ENCODE results near the gene GOLGA6L10.
"Not testable (repeated sequence)": the region's sequence is repeated elsewhere in the genome, so short reads cannot be mapped to it uniquely, and the experiment has no call there.

The GOLGA6L10 gene

GRCh38 chr15:82338573-82338972, 10.7 kb downstream of the GOLGA6L10 start:
- not testable (repeated sequence) for DNase-seq

GRCh38 chr15:82338053-82338452, 11.2 kb downstream of the GOLGA6L10 start:
- DNase-seq: not testable (repeated sequence)

GRCh38 chr15:82337051-82337450, 12.2 kb downstream of the GOLGA6L10 start:
- DNase-seq: not testable (repeated sequence)

GRCh38 chr15:82336180-82336647, 13.1 kb downstream of the GOLGA6L10 start:
- not testable (repeated sequence) for DNase-seq

GRCh38 chr15:82335006-82335405, 14.3 kb downstream of the GOLGA6L10 start:
- not testable (repeated sequence) for DNase-seq

- not testable (repeated sequence) for DNase-seq
These were observed 14.7 kb downstream of the GOLGA6L10 start for GRCh38 chr15:82334554-82334932.

GRCh38 chr15:82333603-82334553, 15.4 kb downstream of the GOLGA6L10 start:
- DNase-seq: not testable (repeated sequence)

GRCh38 chr15:82332711-82333602, 16.3 kb downstream of the GOLGA6L10 start:
- not testable (repeated sequence) for DNase-seq

- not testable (repeated sequence) for DNase-seq
These were observed 17.5 kb downstream of the GOLGA6L10 start for GRCh38 chr15:82331576-82332304.

GRCh38 chr15:82330921-82331320, 18.4 kb downstream of the GOLGA6L10 start:
- not testable (repeated sequence) for DNase-seq

GRCh38 chr15:82329039-82329438, 20.2 kb downstream of the GOLGA6L10 start:
- not testable (repeated sequence) for DNase-seq

- DNase-seq: not testable (repeated sequence)
These were observed 21.9 kb downstream of the GOLGA6L10 start for GRCh38 chr15:82327372-82327771.

GRCh38 chr15:82326896-82327295, 22.4 kb downstream of the GOLGA6L10 start:
- DNase-seq: not testable (repeated sequence)

GRCh38 chr15:82325646-82326045, 23.6 kb downstream of the GOLGA6L10 start:
- not testable (repeated sequence) for DNase-seq

GRCh38 chr15:82324831-82325230, 24.4 kb downstream of the GOLGA6L10 start:
- DNase-seq: not testable (repeated sequence)

GRCh38 chr15:82322488-82322887, 26.8 kb downstream of the GOLGA6L10 start:
- not testable (repeated sequence) for DNase-seq

GRCh38 chr15:82320861-82321260, 28.4 kb downstream of the GOLGA6L10 start:
- DNase-seq: not testable (repeated sequence)

GRCh38 chr15:82319522-82320278, 29.6 kb downstream of the GOLGA6L10 start:
- not testable (repeated sequence) for DNase-seq

- not testable (repeated sequence) for DNase-seq
These were observed 31.0 kb downstream of the GOLGA6L10 start for GRCh38 chr15:82318281-82318680.

- not testable (repeated sequence) for DNase-seq
These were observed 31.8 kb downstream of the GOLGA6L10 start for GRCh38 chr15:82317516-82317915.

- DNase-seq: no peak
These were observed 32.2 kb downstream of the GOLGA6L10 start for GRCh38 chr15:82317091-82317489.

All from NCI-H2227 treated with DMSO at 0.1 percent for 48 hours (cell line).